Fibroblast of skin of left quadriceps (primary cell): ENCODE measurements around the gene ICAM1.
"Not testable (repeated sequence)": the region's sequence is repeated elsewhere in the genome, so short reads cannot be mapped to it uniquely, and the experiment has no call there.

Source experiments
- DNase-seq, 2 experiments: peaks; one replicate each; pipeline ENCODE4 v3.0.0-alpha.2; 2013; ENCODE audit warnings: low read depth in 2 of 2

The ICAM1 gene

DNA sequence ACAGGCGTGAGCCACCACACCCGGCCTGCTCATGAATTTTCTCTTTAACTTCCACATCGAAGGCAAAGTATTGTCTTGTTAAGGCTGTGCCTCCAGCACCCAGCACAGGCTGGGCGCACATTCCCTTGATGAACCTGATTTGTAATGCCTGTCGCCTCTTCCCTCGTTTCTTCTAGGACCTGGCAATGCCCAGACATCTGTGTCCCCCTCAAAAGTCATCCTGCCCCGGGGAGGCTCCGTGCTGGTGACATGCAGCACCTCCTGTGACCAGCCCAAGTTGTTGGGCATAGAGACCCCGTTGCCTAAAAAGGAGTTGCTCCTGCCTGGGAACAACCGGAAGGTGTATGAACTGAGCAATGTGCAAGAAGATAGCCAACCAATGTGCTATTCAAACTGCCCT, 3.7 kb downstream of the ICAM1 start:
- no peak for DNase-seq

DNA sequence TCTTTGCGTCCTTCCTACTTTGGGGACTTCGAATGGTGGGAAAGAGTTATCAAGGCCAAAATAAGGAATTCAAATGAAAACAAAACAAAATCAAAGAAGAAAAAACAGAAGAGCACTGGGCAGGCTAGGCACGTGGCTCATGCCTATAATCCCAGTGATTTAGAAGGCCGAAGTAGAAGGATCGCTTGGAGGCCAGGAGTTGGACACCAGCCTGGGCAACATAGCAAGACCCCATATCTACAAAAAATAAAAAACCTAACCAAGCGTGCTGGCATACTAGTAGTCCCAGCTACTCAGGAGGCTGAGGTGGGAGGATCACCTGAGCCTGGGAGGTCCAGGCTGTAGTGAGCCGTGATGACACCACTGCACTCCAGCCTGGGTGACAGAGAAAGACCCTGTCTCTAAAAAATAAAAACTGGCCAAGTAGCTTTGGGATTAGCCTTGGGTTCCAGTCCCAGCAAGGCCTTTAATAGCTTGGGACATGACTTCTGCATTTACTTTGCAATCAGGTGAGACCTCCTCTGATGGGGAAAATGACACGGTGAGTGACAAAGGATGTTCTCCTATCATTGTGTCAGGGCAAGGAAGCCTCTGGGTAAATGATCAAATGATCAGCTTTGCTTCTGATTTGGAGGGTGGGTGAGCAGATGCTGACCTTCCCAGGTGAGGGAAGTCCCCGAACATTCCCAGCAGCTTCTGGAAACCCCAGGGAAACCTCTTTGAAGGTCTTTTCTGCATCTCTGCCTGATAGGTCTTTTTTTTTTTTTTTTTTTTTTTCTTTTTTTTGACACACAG, 7.1 kb downstream of the ICAM1 start:
- DNase-seq = no peak

DNA sequence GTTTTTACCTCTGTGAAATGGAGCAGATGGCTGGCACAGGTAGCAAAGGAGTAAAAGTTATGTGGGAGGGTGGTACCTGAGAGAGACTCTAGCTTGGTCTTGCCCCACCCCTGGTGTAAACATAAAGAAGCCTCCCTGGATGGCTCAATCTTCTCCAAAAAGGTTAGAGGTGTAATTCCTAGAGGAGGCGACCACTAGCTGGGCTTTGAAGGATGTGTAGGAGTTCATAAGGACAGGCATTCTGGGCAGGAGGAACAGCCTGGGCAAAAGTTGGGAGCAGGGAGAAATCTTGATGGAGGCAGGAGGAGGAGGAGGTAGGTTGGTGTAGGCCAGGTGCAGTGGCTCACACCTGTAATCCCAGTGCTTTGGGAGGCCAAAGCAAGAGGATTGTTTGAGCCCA, 8.0 kb downstream of the ICAM1 start:
- no peak for DNase-seq

DNA sequence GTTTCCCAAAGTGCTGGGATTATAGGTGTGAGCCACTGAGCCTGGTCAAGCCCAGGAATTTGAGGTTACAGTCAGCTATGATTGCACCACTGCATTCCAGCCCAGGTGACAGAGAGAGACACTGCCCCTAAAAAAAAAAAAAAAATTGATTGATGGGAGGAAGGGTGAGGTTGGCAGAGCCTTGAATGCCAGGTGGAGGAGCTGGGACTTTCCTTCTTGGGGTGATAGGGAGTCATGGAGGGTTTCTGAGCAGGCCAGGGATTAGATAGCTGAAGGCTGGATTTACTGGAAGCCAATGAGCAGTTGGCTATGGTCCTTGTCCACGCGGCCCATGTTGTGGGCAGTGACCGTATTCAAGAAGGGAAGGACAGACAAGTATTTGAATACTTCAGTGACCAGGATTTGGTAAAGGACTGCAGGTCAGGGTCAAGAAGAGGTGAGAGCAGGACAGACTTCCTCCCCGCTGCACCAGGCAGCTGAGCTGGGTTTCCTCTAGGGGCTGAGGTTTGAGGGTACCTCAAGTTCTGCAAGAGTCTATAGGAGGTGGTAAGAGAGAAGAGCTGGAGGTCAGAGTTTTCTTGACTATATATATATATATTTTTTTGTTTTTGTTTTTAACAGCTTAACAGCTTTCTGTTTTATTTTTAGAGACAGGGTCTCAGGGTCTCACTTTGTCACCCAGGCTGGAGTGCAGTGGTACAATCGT, 9.0 kb downstream of the ICAM1 start:
- DNase-seq = no peak

DNA sequence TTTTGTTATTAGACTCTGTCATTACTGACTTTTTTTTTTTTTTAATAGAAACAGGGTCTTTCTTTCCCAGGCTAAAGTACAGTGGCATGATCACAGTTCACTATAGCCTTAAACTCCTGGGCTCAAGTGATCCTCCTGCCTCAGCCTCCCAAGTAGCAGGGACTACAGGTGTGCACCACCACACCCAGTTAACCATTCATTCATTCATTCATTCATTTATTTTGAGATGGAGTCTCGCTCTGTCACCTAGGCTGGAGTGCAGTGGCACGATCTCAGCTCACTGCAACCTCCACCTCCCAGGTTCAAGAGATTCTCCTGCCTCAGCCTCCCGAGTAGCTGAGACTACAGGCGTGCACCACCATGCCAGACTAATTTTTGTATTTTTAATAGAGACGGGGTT, 11.1 kb downstream of the ICAM1 start:
- DNase-seq = not testable (repeated sequence)

DNA sequence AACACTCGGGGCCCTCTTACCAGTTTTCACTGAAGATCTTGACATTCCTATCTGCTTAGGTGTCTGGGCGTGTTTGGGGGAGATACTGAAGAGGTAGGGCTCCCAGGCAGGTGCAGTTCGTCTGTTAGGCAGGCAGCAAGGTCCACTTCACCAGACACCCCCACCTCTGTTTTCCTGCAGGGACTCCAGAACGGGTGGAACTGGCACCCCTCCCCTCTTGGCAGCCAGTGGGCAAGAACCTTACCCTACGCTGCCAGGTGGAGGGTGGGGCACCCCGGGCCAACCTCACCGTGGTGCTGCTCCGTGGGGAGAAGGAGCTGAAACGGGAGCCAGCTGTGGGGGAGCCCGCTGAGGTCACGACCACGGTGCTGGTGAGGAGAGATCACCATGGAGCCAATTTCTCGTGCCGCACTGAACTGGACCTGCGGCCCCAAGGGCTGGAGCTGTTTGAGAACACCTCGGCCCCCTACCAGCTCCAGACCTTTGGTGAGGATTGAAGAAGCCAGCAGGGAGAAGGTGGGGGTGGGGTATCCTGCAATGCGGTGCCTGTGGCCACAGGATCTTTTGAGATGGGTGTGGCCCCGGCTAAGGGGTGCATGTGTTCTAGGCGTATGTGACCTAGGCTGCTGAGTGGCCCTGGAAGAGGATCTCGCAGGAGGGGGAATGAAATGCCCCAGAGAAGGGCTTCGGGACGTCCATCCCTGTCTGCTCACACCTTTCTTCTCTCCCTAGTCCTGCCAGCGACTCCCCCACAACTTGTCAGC, 12.6 kb downstream of the ICAM1 start:
- DNase-seq = no peak

DNA sequence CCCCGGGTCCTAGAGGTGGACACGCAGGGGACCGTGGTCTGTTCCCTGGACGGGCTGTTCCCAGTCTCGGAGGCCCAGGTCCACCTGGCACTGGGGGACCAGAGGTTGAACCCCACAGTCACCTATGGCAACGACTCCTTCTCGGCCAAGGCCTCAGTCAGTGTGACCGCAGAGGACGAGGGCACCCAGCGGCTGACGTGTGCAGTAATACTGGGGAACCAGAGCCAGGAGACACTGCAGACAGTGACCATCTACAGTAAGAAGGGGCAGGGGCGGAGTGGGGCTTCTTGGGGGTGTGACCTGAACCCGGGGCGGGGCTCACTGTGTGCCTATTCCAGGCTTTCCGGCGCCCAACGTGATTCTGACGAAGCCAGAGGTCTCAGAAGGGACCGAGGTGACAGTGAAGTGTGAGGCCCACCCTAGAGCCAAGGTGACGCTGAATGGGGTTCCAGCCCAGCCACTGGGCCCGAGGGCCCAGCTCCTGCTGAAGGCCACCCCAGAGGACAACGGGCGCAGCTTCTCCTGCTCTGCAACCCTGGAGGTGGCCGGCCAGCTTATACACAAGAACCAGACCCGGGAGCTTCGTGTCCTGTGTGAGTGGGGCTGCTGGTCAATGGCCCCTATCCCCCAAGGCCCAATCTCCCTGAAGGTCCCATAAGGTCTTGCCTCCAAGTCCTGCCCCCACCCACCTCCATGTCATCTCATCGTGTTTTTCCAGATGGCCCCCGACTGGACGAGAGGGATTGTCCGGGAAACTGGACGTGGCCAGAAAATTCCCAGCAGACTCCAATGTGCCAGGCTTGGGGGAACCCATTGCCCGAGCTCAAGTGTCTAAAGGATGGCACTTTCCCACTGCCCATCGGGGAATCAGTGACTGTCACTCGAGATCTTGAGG, 13.4 kb downstream of the ICAM1 start:
- no peak for DNase-seq

DNA sequence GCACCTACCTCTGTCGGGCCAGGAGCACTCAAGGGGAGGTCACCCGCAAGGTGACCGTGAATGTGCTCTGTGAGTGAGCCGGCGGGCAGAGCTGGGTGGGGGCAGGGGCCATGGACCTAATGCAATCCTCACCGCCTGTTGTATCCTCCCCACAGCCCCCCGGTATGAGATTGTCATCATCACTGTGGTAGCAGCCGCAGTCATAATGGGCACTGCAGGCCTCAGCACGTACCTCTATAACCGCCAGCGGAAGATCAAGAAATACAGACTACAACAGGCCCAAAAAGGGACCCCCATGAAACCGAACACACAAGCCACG, 14.0 kb downstream of the ICAM1 start:
- no peak for DNase-seq

DNA sequence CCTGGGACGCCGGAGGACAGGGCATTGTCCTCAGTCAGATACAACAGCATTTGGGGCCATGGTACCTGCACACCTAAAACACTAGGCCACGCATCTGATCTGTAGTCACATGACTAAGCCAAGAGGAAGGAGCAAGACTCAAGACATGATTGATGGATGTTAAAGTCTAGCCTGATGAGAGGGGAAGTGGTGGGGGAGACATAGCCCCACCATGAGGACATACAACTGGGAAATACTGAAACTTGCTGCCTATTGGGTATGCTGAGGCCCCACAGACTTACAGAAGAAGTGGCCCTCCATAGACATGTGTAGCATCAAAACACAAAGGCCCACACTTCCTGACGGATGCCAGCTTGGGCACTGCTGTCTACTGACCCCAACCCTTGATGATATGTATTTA, 14.5 kb downstream of the ICAM1 start:
- no peak for DNase-seq

DNA sequence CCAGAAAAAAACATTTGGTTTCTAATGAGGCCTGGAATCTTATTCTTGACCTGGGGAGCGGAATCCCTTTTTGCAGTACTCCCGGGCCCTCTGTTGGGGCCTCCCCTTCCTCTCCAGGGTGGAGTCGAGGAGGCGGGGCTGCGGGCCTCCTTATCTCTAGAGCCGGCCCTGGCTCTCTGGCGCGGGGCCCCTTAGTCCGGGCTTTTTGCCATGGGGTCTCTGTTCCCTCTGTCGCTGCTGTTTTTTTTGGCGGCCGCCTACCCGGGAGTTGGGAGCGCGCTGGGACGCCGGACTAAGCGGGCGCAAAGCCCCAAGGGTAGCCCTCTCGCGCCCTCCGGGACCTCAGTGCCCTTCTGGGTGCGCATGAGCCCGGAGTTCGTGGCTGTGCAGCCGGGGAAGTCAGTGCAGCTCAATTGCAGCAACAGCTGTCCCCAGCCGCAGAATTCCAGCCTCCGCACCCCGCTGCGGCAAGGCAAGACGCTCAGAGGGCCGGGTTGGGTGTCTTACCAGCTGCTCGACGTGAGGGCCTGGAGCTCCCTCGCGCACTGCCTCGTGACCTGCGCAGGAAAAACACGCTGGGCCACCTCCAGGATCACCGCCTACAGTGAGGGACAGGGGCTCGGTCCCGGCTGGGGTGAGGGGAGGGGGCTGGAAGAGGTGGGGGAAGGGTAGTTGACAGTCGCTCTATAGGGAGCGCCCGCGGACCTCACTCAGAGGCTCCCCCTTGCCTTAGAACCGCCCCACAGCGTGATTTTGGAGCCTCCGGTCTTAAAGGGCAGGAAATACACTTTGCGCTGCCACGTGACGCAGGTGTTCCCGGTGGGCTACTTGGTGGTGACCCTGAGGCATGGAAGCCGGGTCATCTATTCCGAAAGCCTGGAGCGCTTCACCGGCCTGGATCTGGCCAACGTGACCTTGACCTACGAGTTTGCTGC, 16.1 kb downstream of the ICAM1 start, which contains the start of gene ICAM4:
Gene ICAM4 (plus strand): TSS at position 153 of the 935 bp plus-strand sequence. CDS start 58 bp downstream, at position 211.
- no peak for DNase-seq

DNA sequence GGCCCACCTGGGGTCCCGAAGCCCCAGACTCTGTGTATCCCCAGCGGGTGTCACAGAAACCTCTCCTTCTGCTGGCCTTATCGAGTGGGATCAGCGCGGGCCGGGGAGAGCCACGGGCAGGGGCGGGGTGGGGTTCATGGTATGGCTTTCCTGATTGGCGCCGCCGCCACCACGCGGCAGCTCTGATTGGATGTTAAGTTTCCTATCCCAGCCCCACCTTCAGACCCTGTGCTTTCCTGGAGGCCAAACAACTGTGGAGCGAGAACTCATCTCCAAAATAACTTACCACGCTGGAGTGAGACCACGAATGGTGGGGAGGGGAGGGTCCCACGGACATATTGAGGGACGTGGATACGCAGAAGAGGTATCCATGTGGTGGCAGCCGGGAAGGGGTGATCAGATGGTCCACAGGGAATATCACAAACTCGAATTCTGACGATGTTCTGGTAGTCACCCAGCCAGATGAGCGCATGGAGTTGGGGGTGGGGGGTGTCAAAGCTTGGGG, 17.8 kb downstream of the ICAM1 start:
- DNase-seq = no peak

DNA sequence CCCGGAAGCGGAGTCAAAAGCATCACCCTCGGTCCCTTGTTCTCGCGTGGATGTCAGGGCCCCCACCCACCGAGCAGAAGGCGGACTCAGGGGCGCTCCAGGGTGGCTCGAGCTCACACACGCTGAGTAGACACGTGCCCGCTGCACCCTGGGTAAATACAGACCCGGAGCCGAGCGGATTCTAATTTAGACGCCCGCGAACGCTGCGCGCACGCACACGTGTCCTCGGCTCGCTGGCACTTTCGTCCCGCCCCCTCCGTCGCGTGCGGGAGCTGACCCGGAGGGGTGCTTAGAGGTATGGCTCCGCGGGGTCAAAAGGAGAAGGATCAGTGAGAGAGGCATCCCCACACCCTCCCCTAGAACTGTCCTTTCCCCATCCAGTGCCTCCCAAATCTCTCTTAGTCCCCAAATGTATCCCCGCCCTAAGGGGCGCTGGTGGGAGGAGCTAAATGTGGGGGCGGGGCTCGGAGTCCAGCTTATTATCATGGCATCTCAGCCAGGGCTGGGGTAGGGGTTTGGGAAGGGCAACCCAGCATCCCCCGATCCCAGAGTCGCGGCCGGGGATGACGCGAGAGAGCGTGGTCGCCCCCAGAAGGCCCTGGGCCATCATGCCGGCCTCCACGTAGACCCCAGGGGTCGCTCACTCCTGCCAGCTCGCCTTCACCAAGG, 18.4 kb downstream of the ICAM1 start:
- no peak for DNase-seq

DNA sequence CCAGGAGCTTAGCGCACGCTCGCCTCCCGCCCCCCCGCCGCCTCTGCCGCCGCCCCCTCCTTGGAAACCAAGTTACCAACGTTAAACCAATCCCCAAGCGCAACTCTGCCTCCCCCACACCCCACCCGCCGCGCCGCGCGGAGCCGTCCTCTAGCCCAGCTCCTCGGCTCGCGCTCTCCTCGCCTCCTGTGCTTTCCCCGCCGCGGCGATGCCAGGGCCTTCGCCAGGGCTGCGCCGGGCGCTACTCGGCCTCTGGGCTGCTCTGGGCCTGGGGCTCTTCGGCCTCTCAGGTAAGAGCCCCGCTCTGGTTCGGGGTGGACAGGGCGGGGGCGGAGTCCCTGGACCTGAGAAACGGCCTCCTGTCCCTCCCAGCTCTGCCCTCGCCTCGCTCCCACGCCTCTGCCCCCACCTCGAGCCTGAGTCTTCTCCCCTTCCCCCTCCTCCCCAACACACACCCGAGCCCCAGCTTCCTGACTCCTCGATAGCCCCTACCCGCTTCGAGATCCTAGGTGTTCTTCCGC, 19.0 kb downstream of the ICAM1 start, which contains the start of gene ICAM5:
Gene ICAM5 (plus strand): TSS at position 117 of the 521 bp plus-strand sequence. CDS start 92 bp downstream, at position 209.
- no peak for DNase-seq

DNA sequence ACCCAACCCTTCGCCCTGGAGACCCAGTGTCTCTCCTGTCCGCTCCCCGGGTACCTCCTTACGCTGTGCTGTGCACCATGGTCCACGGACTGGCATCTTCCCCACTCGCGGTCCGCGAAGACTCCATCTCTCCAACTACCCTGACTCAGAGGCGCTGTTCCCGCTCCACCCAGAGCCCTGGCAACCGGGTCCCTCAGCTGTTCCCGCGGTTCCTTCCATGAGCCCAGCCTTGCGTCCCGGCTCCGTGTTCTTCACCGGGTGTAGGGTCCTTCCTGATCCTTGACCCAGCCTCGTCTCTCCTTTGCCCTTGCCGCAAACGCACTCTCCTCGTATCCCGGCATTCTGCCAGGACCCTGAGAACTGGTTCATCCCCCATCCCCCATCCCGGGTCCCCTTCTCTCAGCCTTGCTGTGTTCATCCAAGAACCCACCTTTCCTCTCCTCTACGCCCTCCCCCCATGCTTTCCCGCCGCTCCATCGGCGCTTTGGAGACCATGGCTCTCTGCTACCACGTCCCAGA, 19.5 kb downstream of the ICAM1 start:
- DNase-seq = no peak

DNA sequence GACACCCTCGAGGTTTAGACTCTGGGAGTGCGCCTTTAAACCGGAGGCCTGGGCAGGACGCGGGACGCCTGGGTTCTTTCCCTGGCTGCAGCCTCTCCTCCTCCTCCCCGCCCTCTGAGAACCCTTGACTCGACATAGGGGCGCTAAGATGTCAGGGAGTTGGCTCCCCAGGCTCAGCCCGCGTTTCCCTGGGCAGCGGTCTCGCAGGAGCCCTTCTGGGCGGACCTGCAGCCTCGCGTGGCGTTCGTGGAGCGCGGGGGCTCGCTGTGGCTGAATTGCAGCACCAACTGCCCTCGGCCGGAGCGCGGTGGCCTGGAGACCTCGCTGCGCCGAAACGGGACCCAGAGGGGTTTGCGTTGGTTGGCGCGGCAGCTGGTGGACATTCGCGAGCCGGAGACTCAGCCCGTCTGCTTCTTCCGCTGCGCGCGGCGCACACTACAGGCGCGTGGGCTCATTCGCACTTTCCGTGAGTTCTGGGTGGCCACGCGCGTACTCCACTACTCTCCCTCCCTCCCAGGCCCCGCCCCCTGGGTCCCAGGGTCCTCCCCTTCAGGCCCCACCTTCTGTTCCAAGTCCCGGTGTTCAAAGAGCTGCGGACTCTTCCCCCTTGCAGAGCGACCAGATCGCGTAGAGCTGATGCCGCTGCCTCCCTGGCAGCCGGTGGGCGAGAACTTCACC, 20.1 kb downstream of the ICAM1 start:
- no peak for DNase-seq

DNA sequence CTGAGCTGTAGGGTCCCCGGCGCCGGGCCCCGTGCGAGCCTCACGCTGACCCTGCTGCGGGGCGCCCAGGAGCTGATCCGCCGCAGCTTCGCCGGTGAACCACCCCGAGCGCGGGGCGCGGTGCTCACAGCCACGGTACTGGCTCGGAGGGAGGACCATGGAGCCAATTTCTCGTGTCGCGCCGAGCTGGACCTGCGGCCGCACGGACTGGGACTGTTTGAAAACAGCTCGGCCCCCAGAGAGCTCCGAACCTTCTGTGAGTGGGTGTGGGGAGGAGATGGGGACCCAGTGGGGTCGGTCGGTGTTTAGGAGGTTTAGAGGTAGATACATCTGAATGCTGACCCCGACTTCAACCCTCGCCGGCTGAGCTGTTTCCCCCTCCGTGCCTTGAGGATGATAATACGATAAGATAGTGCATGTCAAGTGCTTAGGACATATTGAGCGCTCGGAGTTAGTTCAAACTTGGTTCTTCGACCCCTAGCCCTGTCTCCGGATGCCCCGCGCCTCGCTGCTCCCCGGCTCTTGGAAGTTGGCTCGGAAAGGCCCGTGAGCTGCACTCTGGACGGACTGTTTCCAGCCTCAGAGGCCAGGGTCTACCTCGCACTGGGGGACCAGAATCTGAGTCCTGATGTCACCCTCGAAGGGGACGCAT, 20.8 kb downstream of the ICAM1 start:
- DNase-seq = no peak

DNA sequence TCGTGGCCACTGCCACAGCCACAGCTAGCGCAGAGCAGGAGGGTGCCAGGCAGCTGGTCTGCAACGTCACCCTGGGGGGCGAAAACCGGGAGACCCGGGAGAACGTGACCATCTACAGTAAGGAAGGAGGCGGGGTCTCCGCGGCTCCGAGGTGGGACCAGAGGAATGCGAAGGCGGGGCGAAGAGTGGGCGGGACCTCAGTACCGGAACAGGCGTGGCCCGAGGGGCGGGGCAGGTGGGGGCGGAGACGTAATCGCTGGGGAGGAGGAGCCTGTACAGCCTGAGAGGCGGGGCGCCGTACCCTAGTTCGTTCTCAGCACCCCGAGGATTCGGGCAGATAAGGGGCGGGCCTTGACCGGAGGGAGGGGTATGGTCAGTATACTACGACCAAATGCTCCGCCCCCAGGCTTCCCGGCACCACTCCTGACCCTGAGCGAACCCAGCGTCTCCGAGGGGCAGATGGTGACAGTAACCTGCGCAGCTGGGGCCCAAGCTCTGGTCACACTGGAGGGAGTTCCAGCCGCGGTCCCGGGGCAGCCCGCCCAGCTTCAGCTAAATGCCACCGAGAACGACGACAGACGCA, 21.4 kb downstream of the ICAM1 start:
- DNase-seq = peak; percentile 36 to 38
